Stomach (tissue), 9 donors: ENCODE data around the gene TAF1A. TPM values are rescaled to one million over a fixed set of nuclear protein-coding genes. Genes with fewer than 3 reads are reported as not detected.

Source experiments
- DNase-seq, 2 donors: peaks; one replicate each; pipeline versions ENCODE4 v3.0.0 to v3.0.0-alpha.2; 2013 to 2019
- H3K27ac ChIP-seq, 5 donors: fragments of 200-600 bp in 4 of 5; sonication (generic) in 4 of 5; one replicate each; pipeline ENCODE4 v1.5.1; 2013 to 2019; ENCODE audit warnings: mild to moderate bottlenecking in 1 of 5, moderate library complexity in 1 of 5
- H3K27me3 ChIP-seq, 3 donors: fragments of 200-600 bp; sonication (generic); one replicate each; pipeline ENCODE4 v1.5.1; 2017 to 2019; ENCODE audit warnings: mixed run types in 1 of 3
- H3K36me3 ChIP-seq, 4 donors: fragments of 200-600 bp; sonication (generic); 1 replicate in 3 of 4; 2 replicates in 1 of 4; pipeline ENCODE4 v1.5.1; 2016 to 2019
- H3K4me1 ChIP-seq, 4 donors: fragments of 200-600 bp; sonication (generic); one replicate each; pipeline ENCODE4 v1.5.1; 2016 to 2019
- H3K4me3 ChIP-seq, 4 donors: fragments of 200-600 bp; sonication (generic) in 3 of 4; one replicate each; pipeline ENCODE4 v1.5.1; 2016 to 2019; ENCODE audit warnings: mild to moderate bottlenecking in 1 of 4
- H3K9me3 ChIP-seq, 4 donors: fragments of 200-600 bp; sonication (generic); one replicate each; pipeline ENCODE4 v1.5.1; 2016 to 2019
- EP300 ChIP-seq: sonication (generic); formaldehyde crosslinking; IDR thresholded peaks from one replicate; pipeline ENCODE4 v1.6.1; 2017; ENCODE audit warnings: antibody characterized with exemption
- POLR2A ChIP-seq, 4 donors: fragments of 450-650 bp; IDR thresholded peaks; one replicate each; pipeline ENCODE4 v1.6.1; 2016; ENCODE audit warnings: antibody characterized with exemption in 4 of 4, control low read depth in 2 of 4, mild to moderate bottlenecking in 1 of 4, moderate library complexity in 1 of 4
- POLR2AphosphoS5 ChIP-seq, 3 donors: sonication (generic); formaldehyde crosslinking; IDR thresholded peaks; one replicate each; pipeline ENCODE4 v1.6.1; 2016; ENCODE audit warnings: antibody characterized with exemption in 3 of 3
- WGBS, 5 donors: extraction: QIAGEN DNeasy Blood & Tissue Kit in 3 of 5; methylation state at CpG; one replicate each; pipeline versions ENCODE4 v1.1.5 to v1.1.7; 2013 to 2018; 5-methylcytosine and 5-hydroxymethylcytosine counted together
- intact Hi-C: fragments of 100-400 bp; cut with DNase I; formaldehyde crosslinking; loops from one replicate; pipeline ENCODE4 v1.15.1; 2023; ENCODE audit warnings: low total_unique reads
- polyA plus RNA-seq, 3 donors: library from polyadenylated mRNA; stranded (reverse); fragments of 200-250 nt; gene quantifications; one replicate each; pipeline ENCODE4 v1.2.3, GENCODE V29; 2013
- total RNA-seq, 5 donors: library from RNA; depleted of rRNA; stranded (reverse); fragments of >200 nt; gene quantifications; one replicate each; pipeline versions ENCODE4 v1.1.0 to v1.2.3, GENCODE V29; 2014 to 2016
- TF ChIP-seq, protein P1 (sequence below), 7 experiments: fragments of 450-650 bp in 4 of 7; fragments of 200-600 bp in 3 of 7; sonication (generic) in 3 of 7; IDR thresholded peaks; one replicate each; pipeline ENCODE4 v1.5.1; 2016 to 2019; ENCODE audit warnings: antibody characterized with exemption in 7 of 7, control low read depth in 2 of 7, mild to moderate bottlenecking in 1 of 7
- donor health status: healthy with polysubstance abuse.
- donor health status: Bipolar disorder and iron deficiency.
- donor health status: healthy.

Gene TAF1A
- total and polyA plus RNA-seq, 8 donors = 1.3 to 35.6 (median 3.6) TPM

DNA sequence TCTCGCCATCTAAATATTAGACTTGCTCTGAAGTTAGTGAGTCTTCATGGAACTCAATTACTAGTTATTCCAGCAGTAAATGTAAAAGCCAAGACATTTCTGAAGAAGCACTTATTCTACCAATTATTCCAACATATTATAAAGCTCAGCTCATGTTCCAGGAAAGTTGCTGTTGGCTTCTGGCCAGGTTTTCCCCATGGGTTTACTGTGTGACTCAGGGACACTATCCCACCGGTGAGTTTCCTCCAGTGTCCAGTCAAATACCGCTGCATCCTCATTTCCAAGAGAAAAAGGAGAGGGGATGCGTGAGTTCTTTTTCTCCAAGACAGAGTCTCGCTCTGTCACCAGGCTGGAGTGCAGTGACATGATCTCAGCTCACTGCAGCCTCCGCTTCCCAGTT is 32.6 kb downstream of the TAF1A start:
- no peak overlapping the region for H3K27ac ChIP-seq
- intact Hi-C loops = no loop called here
- no peak overlapping the region for H3K4me3 ChIP-seq
- no peaks in the 10 kb centered on the region for H3K9me3 ChIP-seq
- H3K36me3 ChIP-seq = peaks cover 11 to 66% (median 63%) of the 10 kb centered on the region in 4 donors
- 74 to 80% (median 77%) methylated on average over 6 of the region's 6 CpGs for WGBS, 5 donors
- no peaks in the 10 kb centered on the region for H3K27me3 ChIP-seq
- TF ChIP-seq POLR2A (IDR thresholded peaks at IDR 0.05) (no peak), POLR2AphosphoS5 (IDR thresholded peaks at IDR 0.05) (no peak), EP300 (no peak)
- TF ChIP-seq, protein P1, sequence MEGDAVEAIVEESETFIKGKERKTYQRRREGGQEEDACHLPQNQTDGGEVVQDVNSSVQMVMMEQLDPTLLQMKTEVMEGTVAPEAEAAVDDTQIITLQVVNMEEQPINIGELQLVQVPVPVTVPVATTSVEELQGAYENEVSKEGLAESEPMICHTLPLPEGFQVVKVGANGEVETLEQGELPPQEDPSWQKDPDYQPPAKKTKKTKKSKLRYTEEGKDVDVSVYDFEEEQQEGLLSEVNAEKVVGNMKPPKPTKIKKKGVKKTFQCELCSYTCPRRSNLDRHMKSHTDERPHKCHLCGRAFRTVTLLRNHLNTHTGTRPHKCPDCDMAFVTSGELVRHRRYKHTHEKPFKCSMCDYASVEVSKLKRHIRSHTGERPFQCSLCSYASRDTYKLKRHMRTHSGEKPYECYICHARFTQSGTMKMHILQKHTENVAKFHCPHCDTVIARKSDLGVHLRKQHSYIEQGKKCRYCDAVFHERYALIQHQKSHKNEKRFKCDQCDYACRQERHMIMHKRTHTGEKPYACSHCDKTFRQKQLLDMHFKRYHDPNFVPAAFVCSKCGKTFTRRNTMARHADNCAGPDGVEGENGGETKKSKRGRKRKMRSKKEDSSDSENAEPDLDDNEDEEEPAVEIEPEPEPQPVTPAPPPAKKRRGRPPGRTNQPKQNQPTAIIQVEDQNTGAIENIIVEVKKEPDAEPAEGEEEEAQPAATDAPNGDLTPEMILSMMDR (IDR thresholded peaks at IDR 0.05) = no peak
- no peak for DNase-seq
- H3K4me1 ChIP-seq = no peaks in the 10 kb centered on the region

DNA sequence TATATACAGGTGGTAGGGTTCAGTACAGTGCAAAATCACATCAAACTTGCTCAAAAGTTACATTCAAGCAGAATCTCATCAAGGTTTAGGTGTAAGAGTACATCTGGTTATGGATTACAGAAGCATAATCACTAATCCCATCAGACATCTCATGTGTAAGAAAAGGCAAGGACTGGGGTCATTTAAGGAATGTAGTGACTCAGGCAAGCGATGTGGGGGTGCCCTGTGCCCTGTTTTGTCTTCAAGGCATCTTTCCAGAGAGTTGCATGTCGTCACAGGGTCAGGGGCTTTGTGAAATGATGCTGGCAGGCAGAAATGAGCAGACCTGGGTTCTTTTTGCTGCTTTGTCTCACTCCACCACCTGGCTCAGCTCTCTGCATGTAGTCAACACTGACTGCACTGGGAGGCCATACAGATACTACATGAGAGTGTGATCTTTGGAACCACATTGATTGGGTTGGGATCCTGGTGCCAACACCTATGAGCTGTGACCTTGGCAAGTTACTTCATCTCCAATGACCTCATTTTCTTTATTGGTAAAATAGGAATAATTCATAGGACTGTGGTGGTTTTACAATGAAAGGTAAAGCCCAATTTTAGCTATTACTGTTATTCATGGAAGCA is 33.6 kb downstream of the TAF1A start:
- Histone ChIP-seq H3K4me3 (no peak overlapping the region), H3K4me1 (no peaks in the 10 kb centered on the region), H3K36me3 (peaks cover 11 to 60% (median 53%) of the 10 kb centered on the region in 4 donors), H3K9me3 (no peaks in the 10 kb centered on the region), H3K27ac (no peak overlapping the region), H3K27me3 (no peaks in the 10 kb centered on the region)
- intact Hi-C loops = no loop called here
- no peak for DNase-seq
- WGBS, 5 donors = 88 to 97% (median 93%) methylated on average over 2 of the region's 2 CpGs
- TF ChIP-seq, protein P1 (IDR thresholded peaks at IDR 0.05) = no peak
- TF ChIP-seq EP300 = no peak
- TF ChIP-seq POLR2AphosphoS5 (IDR thresholded peaks at IDR 0.05) = no peak
- no peak for TF ChIP-seq POLR2A (IDR thresholded peaks at IDR 0.05)

DNA sequence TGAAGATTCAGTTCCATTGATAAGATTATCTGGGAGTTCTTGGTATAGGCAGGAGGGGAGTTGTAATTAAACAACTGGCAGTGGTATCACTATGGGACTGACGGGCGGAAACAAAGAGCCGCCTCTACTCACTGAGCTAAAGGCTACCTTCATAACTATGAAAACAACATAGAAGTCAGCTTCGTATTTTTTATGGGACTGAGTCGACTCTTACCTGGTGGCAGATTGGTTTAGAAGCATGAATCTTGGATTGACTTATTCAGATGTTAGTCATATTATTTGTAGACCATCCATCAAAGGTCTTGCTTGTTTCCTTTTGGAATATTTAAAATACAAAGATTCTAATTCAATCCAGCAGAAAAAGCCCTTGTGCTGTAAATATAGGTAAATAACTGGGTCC is 35.6 kb downstream of the TAF1A start:
- H3K4me1 ChIP-seq = no peaks in the 10 kb centered on the region
- H3K36me3 ChIP-seq = peaks cover 11 to 41% (median 35%) of the 10 kb centered on the region in 4 donors
- 90 to 95% (median 90%) methylated on average over 5 of the region's 5 CpGs for WGBS, 5 donors
- intact Hi-C loops = no loop called here
- no peak overlapping the region for H3K4me3 ChIP-seq
- no peaks in the 10 kb centered on the region for H3K9me3 ChIP-seq
- H3K27ac ChIP-seq = no peak overlapping the region
- H3K27me3 ChIP-seq = no peaks in the 10 kb centered on the region
- DNase-seq = no peak
- TF ChIP-seq POLR2AphosphoS5 (IDR thresholded peaks at IDR 0.05) = no peak
- TF ChIP-seq EP300 = no peak
- TF ChIP-seq, protein P1 (IDR thresholded peaks at IDR 0.05) = no peak
- TF ChIP-seq POLR2A (IDR thresholded peaks at IDR 0.05) = no peak

DNA sequence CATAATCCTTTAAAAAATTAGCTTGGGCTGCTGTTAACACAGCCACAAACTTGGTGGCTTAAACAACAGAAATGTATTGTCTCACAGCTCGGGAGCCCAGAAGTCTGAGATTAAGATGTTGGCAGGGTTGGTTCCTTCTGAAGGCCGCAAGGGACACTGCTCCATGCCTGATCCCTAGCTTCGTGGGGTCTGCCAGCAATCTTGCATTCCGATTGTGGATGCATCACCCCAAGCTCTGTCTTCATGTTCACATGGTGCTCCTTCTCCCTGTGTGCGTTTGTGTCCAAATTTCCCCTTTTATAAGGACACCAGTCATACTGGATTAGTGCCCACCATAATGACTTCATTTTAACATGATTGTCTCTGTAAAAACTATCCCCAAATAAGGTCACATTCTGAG is 36.9 kb downstream of the TAF1A start:
- intact Hi-C loops = no loop called here
- 60 to 73% (median 70%) methylated on average over 5 of the region's 5 CpGs for WGBS, 5 donors
- peaks cover 0 to under 1% (median 0%) of the 10 kb centered on the region in 3 donors for H3K27me3 ChIP-seq
- no peak overlapping the region for H3K27ac ChIP-seq
- no peak overlapping the region for H3K4me3 ChIP-seq
- H3K9me3 ChIP-seq = no peaks in the 10 kb centered on the region
- no peaks in the 10 kb centered on the region for H3K4me1 ChIP-seq
- TF ChIP-seq, protein P1 (IDR thresholded peaks at IDR 0.05) = no peak
- TF ChIP-seq POLR2AphosphoS5 (IDR thresholded peaks at IDR 0.05) (no peak), EP300 (no peak)
- peaks cover 10 to 28% (median 23%) of the 10 kb centered on the region in 4 donors for H3K36me3 ChIP-seq
- no peak for DNase-seq
